Lower leg skin (tissue), 3 donors: ENCODE results near the gene KLK8.

Experiments
- POLR2A ChIP-seq, 2 donors: fragments of 450-650 bp; IDR thresholded peaks; one replicate each; pipeline ENCODE4 v1.6.1; 2016 to 2017; ENCODE audit warnings: antibody characterized with exemption in 2 of 2, mild to moderate bottlenecking in 1 of 2, moderate library complexity in 1 of 2
- TF ChIP-seq, protein P1 (sequence below), 3 donors: fragments of 450-650 bp; IDR thresholded peaks; one replicate each; pipeline ENCODE4 v1.5.1; 2016; ENCODE audit warnings: antibody characterized with exemption in 3 of 3, mild to moderate bottlenecking in 3 of 3, moderate library complexity in 2 of 3

DNA sequence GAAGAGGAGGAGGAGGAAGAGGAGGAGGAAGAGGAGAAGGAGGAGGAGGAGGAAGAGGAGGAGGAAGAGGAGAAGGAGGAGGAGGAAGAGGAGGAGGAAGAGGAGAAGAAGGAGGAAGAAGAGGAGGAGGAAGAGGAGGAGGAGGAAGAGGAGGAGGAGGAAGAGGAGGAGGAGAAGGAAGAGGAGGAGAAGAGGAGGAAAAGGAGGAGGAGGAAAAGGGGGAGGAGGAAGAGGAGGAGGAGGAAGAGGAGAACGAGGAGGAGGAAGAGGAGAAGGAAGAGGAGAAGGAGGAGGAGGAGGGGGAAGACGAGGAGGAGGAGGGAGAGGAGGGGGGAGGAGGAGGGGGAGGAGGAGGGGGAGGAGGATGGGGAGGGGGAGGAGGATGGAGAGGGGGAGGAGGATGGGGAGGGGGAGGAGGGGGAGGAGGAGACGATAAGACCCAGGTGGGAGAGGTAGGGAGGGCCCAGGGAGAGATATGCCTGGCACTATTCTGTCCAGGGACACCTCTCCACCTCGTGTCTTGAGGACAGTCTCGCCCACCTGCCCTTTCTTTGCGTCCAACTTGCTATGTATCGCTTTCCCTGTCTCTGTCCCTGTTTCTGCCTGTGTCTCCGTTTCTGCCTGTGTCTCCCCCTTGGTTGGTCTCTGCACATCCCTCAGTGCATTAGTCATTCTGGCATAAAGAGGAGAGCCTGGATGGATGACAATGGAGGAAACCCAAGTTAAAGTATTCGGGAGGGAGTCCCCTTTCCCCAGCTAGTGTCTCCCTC lies 41.5 kb downstream of the KLK8 start:
- TF ChIP-seq, protein P1, sequence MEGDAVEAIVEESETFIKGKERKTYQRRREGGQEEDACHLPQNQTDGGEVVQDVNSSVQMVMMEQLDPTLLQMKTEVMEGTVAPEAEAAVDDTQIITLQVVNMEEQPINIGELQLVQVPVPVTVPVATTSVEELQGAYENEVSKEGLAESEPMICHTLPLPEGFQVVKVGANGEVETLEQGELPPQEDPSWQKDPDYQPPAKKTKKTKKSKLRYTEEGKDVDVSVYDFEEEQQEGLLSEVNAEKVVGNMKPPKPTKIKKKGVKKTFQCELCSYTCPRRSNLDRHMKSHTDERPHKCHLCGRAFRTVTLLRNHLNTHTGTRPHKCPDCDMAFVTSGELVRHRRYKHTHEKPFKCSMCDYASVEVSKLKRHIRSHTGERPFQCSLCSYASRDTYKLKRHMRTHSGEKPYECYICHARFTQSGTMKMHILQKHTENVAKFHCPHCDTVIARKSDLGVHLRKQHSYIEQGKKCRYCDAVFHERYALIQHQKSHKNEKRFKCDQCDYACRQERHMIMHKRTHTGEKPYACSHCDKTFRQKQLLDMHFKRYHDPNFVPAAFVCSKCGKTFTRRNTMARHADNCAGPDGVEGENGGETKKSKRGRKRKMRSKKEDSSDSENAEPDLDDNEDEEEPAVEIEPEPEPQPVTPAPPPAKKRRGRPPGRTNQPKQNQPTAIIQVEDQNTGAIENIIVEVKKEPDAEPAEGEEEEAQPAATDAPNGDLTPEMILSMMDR (IDR thresholded peaks at IDR 0.05): no peak
- TF ChIP-seq POLR2A (IDR thresholded peaks at IDR 0.05): no peak
